HUDEP-2 (cell line): ENCODE results near the gene ELK4.

Source experiments
- DNase-seq, 76 experiments: peaks; one replicate each; lab custom pipeline; 2025; ENCODE audit not compliant: unreplicated experiment in 76 of 76; lab: John Stamatoyannopoulos, UW

ELK4 gene, protein sequence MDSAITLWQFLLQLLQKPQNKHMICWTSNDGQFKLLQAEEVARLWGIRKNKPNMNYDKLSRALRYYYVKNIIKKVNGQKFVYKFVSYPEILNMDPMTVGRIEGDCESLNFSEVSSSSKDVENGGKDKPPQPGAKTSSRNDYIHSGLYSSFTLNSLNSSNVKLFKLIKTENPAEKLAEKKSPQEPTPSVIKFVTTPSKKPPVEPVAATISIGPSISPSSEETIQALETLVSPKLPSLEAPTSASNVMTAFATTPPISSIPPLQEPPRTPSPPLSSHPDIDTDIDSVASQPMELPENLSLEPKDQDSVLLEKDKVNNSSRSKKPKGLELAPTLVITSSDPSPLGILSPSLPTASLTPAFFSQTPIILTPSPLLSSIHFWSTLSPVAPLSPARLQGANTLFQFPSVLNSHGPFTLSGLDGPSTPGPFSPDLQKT

DNA sequence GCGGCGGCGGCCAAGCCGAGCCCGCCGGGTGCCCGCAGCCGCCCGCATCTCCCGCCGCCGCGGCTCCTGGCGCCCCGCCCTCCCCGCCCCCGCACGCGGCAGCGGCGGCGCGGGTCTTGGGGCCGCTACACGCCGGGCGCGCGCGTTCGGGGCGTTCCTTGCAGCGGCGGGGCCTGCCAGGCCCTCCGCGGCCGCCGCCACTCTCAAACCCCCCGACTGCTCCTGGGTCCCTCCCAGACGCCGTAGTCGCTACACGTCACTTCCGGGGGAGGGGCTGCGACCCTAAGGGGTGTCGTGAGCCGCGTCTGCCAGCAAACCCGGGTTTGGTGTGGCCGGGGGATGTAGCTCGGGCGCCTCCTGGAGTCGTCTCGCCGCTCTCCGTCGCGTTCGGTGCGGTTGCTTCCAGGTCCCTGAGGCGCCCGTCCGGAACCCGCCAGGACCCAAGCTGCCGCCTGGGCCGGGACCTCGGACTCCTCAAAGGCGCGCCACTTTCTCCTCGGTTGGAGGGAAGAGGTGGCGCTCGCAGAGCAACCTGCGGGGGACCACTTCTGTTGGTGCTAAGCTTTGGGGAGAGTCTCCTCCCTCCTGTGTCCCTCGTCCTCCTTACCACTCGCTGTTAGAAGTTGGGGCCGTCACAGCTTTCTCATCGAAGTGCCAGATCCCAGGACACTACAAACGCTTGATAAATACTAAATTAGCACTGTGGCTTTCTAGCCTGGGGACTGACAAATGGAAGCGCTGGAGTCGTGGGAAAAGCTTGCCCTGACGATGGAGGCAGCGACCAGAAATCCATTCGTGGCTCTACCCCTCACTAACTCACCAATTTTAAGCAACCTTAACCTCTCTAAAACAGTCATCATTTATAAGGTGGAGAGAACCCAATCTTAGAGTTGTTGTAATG lies at the start of gene ELK4:
TSS of gene ELK4 (minus strand) at position 244 of the 901 bp plus-strand sequence. CDS start 8,129 bp downstream, outside the sequence.
- peak; percentile 39 to 98 (median 96) for DNase-seq

DNA sequence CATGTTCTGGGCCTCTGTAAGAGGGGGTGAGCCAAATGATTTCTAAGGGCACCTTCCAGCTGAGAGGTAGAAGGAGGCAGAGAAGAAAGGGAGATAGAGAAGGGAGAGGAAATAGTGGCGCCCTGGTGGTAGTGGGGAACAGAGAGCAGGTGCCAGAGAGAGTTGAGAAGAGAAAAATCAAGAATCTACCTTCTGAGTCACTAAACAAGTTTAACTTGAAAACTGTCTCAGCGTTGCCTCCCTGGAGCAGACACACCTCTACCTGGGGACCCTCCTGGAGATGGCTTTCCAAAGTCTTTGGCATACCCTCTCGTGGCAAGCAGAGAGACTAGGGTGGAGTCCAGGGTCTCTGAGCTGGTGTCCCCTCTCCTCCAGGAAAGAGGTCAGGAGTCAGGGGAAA lies 49.6 kb upstream of the ELK4 start:
- no peak for DNase-seq

DNA sequence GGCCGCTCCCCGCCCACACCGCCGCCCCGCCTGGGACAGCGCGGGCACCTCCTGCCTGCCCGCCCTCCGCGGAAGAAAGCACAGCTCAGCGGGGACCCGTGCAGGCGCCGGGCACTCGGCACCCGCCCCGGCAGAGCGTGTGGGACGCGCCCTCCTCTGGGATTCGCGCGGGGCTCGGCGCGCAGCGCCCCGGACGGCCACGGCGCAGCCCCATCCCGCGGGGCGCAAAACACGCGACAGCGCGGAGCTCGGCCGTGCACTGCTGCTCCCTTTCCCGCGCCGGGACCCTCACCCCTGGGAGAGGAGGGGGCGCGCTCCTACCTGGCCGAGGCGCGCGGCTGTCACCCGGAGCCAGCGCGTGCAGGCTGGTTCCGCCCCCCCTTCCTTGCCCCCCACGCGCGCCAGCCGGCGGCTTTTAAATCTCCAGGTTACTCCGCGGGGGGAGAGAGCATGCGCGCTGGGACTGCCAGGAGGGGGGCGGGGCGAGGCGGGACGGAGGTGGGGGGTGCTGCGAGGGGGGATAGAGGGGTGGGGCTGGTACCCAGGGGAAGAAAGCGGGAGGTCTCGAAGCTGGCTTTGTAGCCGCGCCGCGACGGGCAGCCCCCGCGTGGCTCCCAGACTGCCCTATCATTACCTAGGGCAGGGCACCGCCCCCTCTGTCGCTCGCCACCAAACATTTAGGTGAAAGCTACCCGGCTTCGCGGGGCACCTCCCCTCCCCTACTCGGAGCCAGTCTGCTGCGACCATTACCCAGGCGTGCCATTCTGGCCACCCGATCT lies 48.5 kb upstream of the ELK4 start, which contains the start of gene SLC45A3:
TSS of gene SLC45A3 (minus strand) at position 437 of the 779 bp plus-strand sequence. CDS start 15,853 bp downstream, outside the sequence.
- peak in 31 of 76 experiments; percentile 7 to 57 (median 35) for DNase-seq

DNA sequence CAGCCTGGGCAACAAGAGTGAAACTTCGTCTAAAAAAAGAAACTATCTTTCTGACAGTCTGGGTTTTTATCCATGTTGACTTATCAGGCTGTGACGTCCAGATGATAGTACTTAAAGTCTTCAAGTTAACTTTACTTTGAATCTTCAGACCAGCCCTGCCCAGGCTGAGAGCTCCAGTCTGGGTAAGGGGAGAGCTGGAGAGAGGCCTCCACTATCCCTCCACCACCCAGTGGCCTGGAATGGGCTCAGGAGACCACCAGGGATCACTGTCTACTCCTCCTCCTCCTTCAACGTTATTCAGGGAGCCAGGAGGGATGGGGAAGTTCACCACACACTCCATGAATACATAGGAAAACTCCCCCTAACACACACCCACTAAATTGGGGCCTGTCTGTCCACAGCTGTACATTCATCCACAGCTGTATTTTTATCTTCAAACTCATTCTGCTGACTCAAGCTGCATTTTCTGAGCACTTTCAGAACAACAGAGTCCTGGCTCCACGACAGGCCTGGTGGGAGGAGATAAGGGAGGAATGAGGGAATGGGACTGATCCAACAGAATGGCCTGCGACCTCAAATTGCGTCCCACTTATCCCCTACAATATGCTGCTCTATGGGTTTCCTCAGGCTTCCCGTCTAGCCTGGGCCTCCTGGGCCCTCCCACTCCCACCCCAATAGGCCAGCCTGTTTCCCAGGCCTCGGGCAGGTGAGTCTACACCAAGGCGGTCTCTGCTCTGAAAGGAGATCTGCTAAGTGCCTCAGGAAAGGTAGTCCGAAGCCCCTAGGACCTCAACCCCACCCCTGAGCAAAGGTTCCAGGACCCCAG lies 46.7 kb upstream of the ELK4 start:
- peak in 71 of 76 experiments; percentile 19 to 84 (median 57) for DNase-seq

DNA sequence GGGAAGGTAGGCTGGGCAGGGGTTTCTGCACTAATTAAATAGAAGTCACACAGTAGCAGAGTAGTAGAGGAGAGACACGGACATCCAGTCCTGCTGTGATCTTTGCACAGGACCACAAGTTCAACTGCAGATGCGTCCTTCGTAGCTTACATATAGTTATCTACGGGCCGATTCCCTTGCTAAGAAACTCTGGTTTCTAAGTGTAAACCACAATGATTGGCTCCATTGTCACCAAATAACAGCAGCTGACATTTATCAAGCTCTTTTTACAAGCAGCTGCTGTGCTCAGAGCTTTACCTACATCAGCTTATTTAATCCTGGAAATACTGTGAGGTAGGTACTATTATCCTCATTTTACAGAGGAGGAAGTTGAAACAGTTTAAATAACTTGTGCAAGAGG lies 45.4 kb upstream of the ELK4 start:
- DNase-seq, result no peak

DNA sequence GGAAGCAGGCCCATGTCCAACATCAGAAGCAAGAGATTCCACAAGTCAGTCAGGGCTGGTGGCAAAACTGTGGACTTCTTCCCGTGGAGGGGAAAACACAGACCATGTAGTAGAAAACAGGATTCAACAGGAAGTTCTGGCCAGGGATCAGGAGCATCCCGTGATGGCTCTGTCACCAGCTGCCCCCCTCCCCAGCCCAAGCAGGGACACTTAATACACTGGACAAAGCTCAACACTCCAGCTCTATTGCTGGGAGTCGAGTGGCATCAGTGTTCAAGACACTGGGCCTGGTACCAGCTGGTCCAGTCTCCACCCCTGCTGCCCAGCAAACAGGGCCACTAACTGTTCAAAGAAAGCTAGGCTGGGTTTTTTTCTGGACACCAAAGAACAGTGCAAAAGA lies 44.8 kb upstream of the ELK4 start:
- DNase-seq, result no peak

DNA sequence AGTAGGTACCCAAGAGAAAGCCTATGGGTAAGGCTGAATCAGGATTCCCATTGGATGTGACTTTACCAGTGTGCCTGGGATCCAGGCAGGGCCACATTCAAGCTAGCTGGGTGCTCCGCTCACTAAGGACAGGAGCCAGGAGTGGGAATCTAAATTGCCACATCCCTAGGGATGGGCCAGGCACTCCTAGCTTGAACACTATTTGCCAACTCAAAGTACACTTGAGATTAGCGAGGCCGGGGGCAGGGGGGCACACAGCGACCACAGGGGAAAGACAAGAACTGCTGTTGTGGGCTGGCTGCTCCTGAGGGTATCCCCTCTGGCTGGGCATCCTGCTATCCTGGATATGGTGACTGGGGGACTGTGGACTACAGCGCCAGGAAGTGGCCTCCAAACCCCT lies 44.2 kb upstream of the ELK4 start:
- DNase-seq, result no peak

DNA sequence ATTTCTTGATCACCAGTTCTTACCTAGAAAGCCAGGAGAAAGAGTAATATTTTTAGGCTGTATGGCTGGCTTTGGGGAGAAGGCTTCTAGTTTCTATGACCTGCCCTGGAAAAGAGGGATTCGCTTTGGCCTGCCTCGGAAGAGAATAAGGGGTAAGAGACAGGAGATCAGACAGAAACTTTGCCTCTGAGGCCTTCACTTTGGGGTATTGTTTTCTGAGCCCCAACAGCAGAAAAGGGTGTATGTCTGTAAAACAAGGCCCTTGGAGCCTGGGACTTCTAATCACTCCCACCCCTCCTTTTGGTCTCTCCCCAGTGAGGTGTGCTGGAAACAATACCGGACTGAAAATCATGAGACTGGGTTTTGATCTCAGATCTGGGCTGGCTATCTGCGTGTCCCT lies 43.4 kb upstream of the ELK4 start:
- DNase-seq, result no peak

DNA sequence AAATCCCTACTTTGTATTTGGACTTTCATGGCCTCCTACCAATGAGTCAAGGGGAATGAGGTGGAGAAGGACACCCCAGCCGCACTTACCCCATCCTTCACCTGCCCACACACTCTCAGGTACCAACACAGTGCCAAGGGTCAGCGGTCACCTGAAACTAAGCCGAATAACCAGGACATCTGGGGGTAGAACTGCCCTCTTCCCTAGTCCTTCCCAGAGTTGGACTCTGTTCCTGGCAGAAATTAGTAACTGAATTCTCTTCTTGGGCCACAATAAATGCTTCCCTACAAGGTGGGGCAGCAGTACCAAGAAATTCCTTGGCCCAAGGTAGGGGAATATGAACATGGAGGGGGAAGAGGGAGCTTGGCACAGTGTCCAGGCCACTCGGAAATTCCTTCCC lies 41.2 kb upstream of the ELK4 start:
- no peak for DNase-seq

DNA sequence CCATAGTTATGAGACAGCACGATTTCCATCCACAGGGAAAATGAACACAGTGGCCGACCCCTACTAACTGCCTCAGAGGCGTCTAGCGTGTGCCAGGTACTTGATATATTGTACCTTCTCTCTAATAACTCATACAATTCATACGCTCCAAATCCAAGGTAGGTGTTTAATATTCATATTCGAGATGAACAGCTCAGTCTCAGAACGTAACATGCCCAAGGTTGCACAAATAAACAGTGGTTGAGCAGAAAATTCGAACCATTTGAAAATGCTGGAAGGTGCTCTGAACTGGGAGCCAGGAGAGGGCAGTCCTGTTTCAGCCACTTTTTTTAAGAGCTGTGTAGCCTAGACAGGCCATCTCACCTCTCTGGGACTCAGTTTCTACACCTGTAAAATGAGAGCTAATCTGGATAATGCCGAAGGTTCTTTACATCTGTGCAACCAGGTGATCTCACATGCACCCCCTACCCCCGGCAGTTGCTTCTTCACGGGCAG lies 40.6 kb upstream of the ELK4 start:
- no peak for DNase-seq

DNA sequence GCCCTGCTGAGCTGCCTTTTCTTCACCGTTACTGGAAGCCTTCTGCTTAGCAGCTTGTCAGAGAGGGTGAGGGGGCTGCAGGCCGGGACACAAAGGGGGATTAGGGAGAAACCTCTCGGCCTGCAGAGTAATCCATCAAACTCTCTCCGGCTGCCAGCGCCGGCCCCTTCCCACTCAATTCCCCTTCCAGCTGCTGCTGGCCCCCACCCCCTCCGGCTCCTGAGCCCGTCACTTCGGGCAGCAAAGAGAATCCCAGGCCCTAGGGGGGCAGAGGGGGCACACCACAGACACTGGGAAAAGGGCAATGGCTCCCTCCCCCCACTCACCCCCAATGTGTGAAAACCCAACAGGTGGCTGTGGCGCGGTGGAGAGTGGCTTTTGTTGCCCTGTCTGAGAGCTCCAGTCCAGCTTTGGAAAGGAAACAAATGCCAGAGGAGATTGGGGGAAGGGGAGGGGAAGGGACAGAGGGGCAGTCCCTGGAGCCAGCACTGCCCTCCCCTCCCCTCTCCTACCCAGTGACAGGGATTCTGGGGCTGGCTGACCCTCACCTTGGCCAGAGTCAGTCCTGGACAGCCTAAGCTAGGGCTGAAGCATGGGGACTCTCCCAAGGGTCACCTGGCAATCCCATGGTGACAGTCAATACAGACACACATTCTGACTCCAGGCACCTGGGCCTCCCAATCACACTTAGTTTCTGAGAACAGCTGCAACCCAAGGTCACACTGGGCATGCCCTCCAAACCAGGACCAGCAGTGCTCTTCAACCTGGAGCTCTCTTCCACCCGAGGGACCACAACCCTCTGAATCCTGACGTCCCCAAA lies 39.0 kb upstream of the ELK4 start:
- DNase-seq, result no peak

DNA sequence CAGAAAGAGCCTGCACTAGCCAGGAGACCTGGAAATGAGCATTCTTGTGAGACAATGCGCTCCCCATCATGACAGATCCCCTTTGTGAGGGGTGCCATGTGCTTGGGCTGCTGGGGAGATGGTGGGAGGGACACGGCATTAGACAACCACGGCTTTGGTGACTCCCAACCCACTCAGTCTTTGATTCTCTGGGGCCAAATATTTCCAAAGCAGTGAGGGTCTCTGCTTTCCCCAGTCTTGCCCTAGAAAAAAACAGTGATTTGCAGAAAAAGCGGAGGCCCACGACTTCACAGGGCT lies 38.3 kb upstream of the ELK4 start:
- no peak for DNase-seq

DNA sequence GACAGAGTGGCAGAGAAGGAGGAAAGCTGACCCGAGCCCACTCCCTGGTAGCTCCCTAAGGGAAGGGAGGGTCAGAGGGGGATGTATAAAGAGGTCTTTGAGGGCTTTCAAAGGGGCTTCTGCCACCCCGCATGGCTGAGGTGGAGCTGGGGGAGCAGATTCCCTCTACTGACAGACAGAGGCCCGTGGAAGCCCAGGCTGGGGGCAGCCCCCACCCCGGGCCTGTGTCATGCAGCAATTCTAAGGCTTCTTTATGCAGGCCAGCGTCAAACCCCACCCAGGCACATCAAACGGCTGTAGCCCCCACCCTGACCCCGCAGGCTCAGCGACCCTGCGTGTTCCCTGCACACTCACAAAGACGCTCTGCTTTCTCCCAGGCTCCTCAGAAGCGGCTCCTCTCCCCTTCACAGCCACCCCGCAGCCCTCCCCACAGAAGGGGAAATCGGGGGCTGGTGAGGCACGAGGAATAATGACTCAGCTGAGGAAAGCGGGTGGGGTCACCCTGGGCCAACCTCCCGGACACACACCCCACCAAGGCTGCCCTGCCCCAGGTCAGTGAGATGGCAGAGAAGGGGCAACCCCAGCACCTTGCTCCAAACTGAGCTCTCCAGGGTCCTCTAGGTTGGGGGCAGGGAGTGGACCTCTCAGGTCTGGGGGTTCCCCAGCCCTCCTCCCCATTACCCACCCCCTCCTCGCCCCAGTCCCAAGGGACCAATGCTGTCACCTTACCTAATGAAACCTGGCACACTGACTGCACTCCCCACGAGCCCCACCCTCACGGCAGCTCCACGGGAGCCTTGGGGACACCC lies 37.7 kb upstream of the ELK4 start:
- peak in 16 of 76 experiments; percentile 6 to 56 (median 20) for DNase-seq

DNA sequence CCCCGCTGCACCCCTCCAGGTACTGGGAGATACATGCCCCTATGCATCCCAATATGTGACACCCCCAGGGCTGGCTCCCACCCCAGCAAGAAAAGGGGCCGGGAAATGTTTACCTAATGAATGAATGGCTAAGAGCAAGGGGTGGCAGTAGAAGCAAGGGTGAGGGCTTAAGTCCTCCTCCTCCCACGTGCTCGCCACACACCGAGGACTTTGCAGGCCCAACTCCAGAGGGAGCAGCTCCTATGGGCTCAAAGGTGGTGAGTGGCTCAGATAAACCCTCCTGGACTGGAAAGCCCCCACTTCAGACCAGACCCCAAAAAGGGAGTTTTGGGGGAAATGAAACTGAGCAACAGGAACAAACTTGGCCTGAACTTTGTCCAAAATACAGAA lies 37.1 kb upstream of the ELK4 start:
- peak in 31 of 76 experiments; percentile 2 to 53 (median 20) for DNase-seq

DNA sequence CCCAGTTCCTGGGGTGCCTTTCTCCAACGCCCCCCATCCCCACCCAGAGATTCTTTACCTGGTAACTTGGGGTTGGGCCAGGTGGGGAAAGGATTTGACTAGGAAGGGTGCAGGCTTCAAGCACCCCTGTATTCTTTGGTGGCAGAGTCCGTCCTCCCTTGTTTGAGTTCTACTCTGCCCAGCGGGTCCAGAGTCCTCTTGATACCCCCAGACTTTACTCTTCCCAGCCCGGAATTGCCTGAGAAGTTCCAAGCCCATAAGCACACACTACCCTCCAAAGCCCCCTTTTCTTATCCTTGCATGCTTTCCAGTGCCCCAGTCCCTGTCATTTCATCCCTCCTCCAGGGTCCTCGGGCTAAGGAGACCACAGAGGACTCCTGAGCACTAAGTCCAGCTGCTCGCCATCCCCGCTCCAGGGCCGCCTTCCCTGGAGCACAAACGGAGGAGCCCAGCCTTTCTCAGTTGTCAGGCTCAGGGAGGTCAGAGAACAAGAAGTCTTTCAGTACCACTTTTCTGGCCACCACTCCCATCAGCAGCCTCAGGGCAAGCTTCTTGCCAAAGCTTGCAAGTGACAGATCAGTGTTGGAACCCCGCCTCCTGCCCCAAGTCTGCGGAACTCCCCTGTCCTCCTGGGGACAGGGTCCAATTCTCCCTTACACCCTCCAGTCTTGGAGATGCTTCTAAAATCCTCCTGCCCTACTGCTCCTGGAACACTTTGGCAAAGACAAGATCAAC lies 36.3 kb upstream of the ELK4 start:
- DNase-seq, result peak in 16 of 76 experiments; percentile 10 to 34 (median 22)

DNA sequence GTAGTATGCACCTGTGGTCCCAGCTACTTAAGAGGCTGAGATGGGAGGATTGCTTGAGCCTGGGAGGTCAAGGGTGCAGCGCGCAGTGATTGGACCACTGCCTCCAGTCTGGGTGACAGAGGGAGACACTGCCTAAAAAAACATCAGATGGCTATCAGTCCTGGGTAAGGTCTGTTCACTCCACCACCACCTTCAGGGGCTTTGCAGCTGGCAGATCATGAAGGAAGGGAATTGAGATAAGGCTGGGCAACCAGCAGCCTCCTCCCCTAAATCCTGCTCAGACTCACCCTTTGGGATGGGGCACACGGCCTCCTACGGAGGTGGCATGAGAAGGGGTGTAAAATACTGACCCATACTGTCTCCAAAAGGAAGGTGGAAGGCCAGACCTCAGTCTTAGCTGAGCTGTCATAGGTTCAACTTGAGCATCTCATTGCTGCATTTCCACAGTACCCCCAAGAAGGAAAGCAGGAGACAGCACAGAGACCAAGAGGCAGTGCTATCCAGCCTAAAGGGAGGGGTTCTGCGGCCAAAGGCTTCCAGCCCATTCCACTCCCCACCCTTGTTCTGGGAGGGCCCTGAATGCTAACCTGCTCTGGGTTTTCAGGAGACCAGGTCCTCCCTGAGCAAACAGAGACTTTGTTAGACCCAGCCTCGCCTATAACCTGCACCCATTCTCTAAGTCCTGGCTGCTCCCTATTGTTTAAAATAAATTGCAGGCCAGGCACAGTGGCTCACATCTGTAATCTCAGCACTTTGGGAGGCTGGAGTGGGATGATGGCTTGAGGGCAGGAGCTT lies 34.8 kb upstream of the ELK4 start:
- DNase-seq, result no peak
